ENCODE measurements around the gene IGLON5. TPM values are rescaled to one million over a fixed set of nuclear protein-coding genes. Genes with fewer than 3 reads are reported as not detected.

IGLON5 gene
- total RNA-seq, 2 experiments from 2014 or later: 0.07 to 0.24 TPM

GRCh38 chr19:51359294-51359693, 47.9 kb downstream of the IGLON5 start:
- Mint-ChIP-seq H3K4me3 (no peak overlapping the region), H3K9me3 (no peaks in the 10 kb centered on the region), H3K27ac (no peak overlapping the region), H3K27me3 (no peaks in the 10 kb centered on the region), H3K36me3 (peaks cover 17% of the 10 kb centered on the region), H3K4me1 (ENCODE audit: low read depth) (peaks cover 56% of the 10 kb centered on the region)
- POLR2A ChIA-PET: interaction anchor here (1.2 kb wide), 1 partner anchor 18 kb away, joined by 9 read pairs; no protein-coding TSS in a partner anchor
- intact Hi-C loops (cut with micrococcal nuclease): no loop called here
- no peak for DNase-seq
- CTCF ChIA-PET: interaction anchor here (0.7 to 1.3 kb wide), 5 partner anchors 11 to 155 kb away, joined by 3 to 4 read pairs (median 3); partner anchors contain the start of gene VSIG10L

- Mint-ChIP-seq H3K27ac (no peak overlapping the region), H3K27me3 (no peaks in the 10 kb centered on the region), H3K4me1 (ENCODE audit: low read depth) (peaks cover 53% of the 10 kb centered on the region), H3K36me3 (peaks cover 15% of the 10 kb centered on the region), H3K4me3 (no peak overlapping the region), H3K9me3 (no peaks in the 10 kb centered on the region)
- intact Hi-C loops (cut with micrococcal nuclease): no loop called here
- DNase-seq: no peak
- POLR2A ChIA-PET: no interaction called here
- CTCF ChIA-PET: interaction anchor here (1.1 kb wide), 1 partner anchor 60 kb away, joined by 3 read pairs; no protein-coding TSS in a partner anchor
These were observed 49.8 kb downstream of the IGLON5 start for GRCh38 chr19:51361239-51361638.

- CTCF ChIA-PET: interaction anchor here (1.2 kb wide), 1 partner anchor 10 kb away, joined by 5 read pairs; no protein-coding TSS in a partner anchor
- H3K36me3 Mint-ChIP-seq: peaks cover 18% of the 10 kb centered on the region
- intact Hi-C loops (cut with micrococcal nuclease): no loop called here
- peak overlapping the region; percentile 63 for H3K4me3 Mint-ChIP-seq
- no peaks in the 10 kb centered on the region for H3K27me3 Mint-ChIP-seq
- DNase-seq: no peak
- no peaks in the 10 kb centered on the region for H3K9me3 Mint-ChIP-seq
- H3K27ac Mint-ChIP-seq: peak overlapping the region; percentile 64
- H3K4me1 Mint-ChIP-seq (ENCODE audit: low read depth): peaks cover 44% of the 10 kb centered on the region
- POLR2A ChIA-PET: no interaction called here
These were observed 53.0 kb downstream of the IGLON5 start for GRCh38 chr19:51364200-51365106.

- Mint-ChIP-seq H3K4me1 (ENCODE audit: low read depth) (peaks cover 45% of the 10 kb centered on the region), H3K36me3 (peaks cover 20% of the 10 kb centered on the region), H3K4me3 (peak overlapping the region; percentile 99), H3K27ac (peak overlapping the region; percentile 96), H3K27me3 (no peaks in the 10 kb centered on the region), H3K9me3 (no peaks in the 10 kb centered on the region)
- intact Hi-C loops (cut with micrococcal nuclease): no loop called here
- POLR2A ChIA-PET: interaction anchor here (1.1 to 1.7 kb wide), 4 partner anchors 12 to 30 kb away, joined by 3 to 17 read pairs (median 4); partner anchors contain the start of gene VSIG10L
- DNase-seq: peak; percentile 43
- CTCF ChIA-PET: interaction anchor here (0.5 to 1.2 kb wide), 7 partner anchors 11 to 296 kb away, joined by 3 to 5 read pairs (median 3); no protein-coding TSS in a partner anchor
These were observed 53.9 kb downstream of the IGLON5 start for GRCh38 chr19:51365211-51365964.

GRCh38 chr19:51365965-51366388, 54.5 kb downstream of the IGLON5 start, which contains the start of gene ETFB:
ETFB (minus strand) TSS chr19:51366388; CDS start chr19:51366326, 62 bp downstream.
- CTCF ChIA-PET: interaction anchor here (0.5 to 1.2 kb wide), 7 partner anchors 11 to 295 kb away, joined by 3 to 5 read pairs (median 3); no protein-coding TSS in a partner anchor
- Mint-ChIP-seq H3K27ac (peak within 1 kb of the TSS; percentile 96), H3K27me3 (no peaks in the 10 kb centered on the region), H3K36me3 (peaks cover 21% of the 10 kb centered on the region), H3K4me3 (peak within 1 kb of the TSS; percentile 99), H3K9me3 (no peaks in the 10 kb centered on the region), H3K4me1 (ENCODE audit: low read depth) (peaks cover 47% of the 10 kb centered on the region)
- POLR2A ChIA-PET: interaction anchor here (1.1 to 1.7 kb wide), 4 partner anchors 11 to 29 kb away, joined by 3 to 17 read pairs (median 4); partner anchors contain the start of gene VSIG10L
- intact Hi-C loops (cut with micrococcal nuclease): loop anchor here (1.0 kb wide), 1 partner anchor 75 kb away; no protein-coding TSS in a partner anchor
- no peak for DNase-seq

- Mint-ChIP-seq H3K9me3 (no peaks in the 10 kb centered on the region), H3K4me3 (peak overlapping the region; percentile 99), H3K36me3 (peaks cover 23% of the 10 kb centered on the region)
These were observed 55.2 kb downstream of the IGLON5 start for GRCh38 chr19:51366389-51367254.

GRCh38 chr19:51367255-51367564, 55.8 kb downstream of the IGLON5 start:
- peak overlapping the region; percentile 96 for H3K27ac Mint-ChIP-seq
- no peaks in the 10 kb centered on the region for H3K27me3 Mint-ChIP-seq
- ChIA-PET CTCF (interaction anchor here (0.6 to 1.6 kb wide), 3 partner anchors 27 to 32 kb away, joined by 3 to 12 read pairs (median 3); no protein-coding TSS in a partner anchor), POLR2A (interaction anchor here (1.1 to 2.9 kb wide), 4 partner anchors 27 to 81 kb away, joined by 3 to 22 read pairs (median 4); no protein-coding TSS in a partner anchor)
- H3K36me3 Mint-ChIP-seq: peaks cover 26% of the 10 kb centered on the region
- H3K9me3 Mint-ChIP-seq: no peaks in the 10 kb centered on the region
- intact Hi-C loops (cut with micrococcal nuclease): loop anchor here (1.0 kb wide), 2 partner anchors 27 to 28 kb away; no protein-coding TSS in a partner anchor
- peaks cover 57% of the 10 kb centered on the region for H3K4me1 Mint-ChIP-seq (ENCODE audit: low read depth)
- peak overlapping the region; percentile 99 for H3K4me3 Mint-ChIP-seq
- DNase-seq: no peak

More at GRCh38 chr19:51366389-51367254, 55.2 kb downstream of the IGLON5 start:
- ChIA-PET POLR2A (interaction anchor here (1.2 to 2.9 kb wide), 4 partner anchors 24 to 28 kb away, joined by 3 to 22 read pairs (median 12); partner anchors contain the start of gene VSIG10L), CTCF (interaction anchor here (0.8 to 1.6 kb wide), 4 partner anchors 27 to 32 kb away, joined by 3 to 12 read pairs (median 3); no protein-coding TSS in a partner anchor)
- Mint-ChIP-seq H3K27me3 (no peaks in the 10 kb centered on the region), H3K27ac (peak overlapping the region; percentile 96), H3K4me1 (ENCODE audit: low read depth) (peaks cover 51% of the 10 kb centered on the region)
- DNase-seq: peak; percentile 98
- intact Hi-C loops (cut with micrococcal nuclease): loop anchor here (1.0 kb wide), 3 partner anchors 27 to 75 kb away; no protein-coding TSS in a partner anchor

GRCh38 chr19:51367565-51368365, 56.3 kb downstream of the IGLON5 start:
- peak overlapping the region; percentile 96 for H3K27ac Mint-ChIP-seq
- H3K4me3 Mint-ChIP-seq: peak overlapping the region; percentile 99
- ChIA-PET POLR2A (interaction anchor here (1.1 to 2.9 kb wide), 4 partner anchors 27 to 81 kb away, joined by 3 to 22 read pairs (median 4); no protein-coding TSS in a partner anchor), CTCF (interaction anchor here (0.6 to 1.6 kb wide), 3 partner anchors 27 to 31 kb away, joined by 3 to 12 read pairs (median 3); no protein-coding TSS in a partner anchor)
- peaks cover 57% of the 10 kb centered on the region for H3K4me1 Mint-ChIP-seq (ENCODE audit: low read depth)
- H3K9me3 Mint-ChIP-seq: no peaks in the 10 kb centered on the region
- H3K27me3 Mint-ChIP-seq: no peaks in the 10 kb centered on the region
- intact Hi-C loops (cut with micrococcal nuclease): loop anchor here (1.0 kb wide), 2 partner anchors 27 to 28 kb away; no protein-coding TSS in a partner anchor
- H3K36me3 Mint-ChIP-seq: peaks cover 26% of the 10 kb centered on the region
- DNase-seq: peak; percentile 100

GRCh38 chr19:51368366-51369282, 57.2 kb downstream of the IGLON5 start, which contains the start of gene CLDND2:
CLDND2 (minus strand) TSS chr19:51369003; CDS start chr19:51368577, 426 bp downstream.
- Mint-ChIP-seq H3K27me3 (no peaks in the 10 kb centered on the region), H3K4me3 (peak within 1 kb of the TSS; percentile 99), H3K27ac (peak within 1 kb of the TSS; percentile 96), H3K9me3 (no peaks in the 10 kb centered on the region), H3K4me1 (ENCODE audit: low read depth) (peaks cover 57% of the 10 kb centered on the region), H3K36me3 (peaks cover 26% of the 10 kb centered on the region)
- ChIA-PET CTCF (interaction anchor here (1.6 kb wide), 1 partner anchor 26 kb away, joined by 12 read pairs; no protein-coding TSS in a partner anchor), POLR2A (interaction anchor here (1.1 to 2.9 kb wide), 3 partner anchors 26 to 80 kb away, joined by 3 to 22 read pairs (median 5); no protein-coding TSS in a partner anchor)
- no peak for DNase-seq
- intact Hi-C loops (cut with micrococcal nuclease): no loop called here

Data from activated CD4-positive, alpha-beta memory T cell treated with anti-CD3 and anti-CD28 coated beads for 36 hours (primary cell).